Suprapubic skin (tissue), 4 donors: ENCODE measurements around the gene CYB5A. TPM values are rescaled to one million over a fixed set of nuclear protein-coding genes. Genes with fewer than 3 reads are reported as not detected.

Experiments used
- DNase-seq, 2 donors: peaks; one replicate each; pipeline ENCODE4 v3.0.0-alpha.2; 2019; ENCODE audit warnings: low spot score in 2 of 2
- H3K27ac ChIP-seq: fragments of 200-600 bp; sonication (generic); one replicate; pipeline ENCODE4 v1.5.1; 2019
- H3K27me3 ChIP-seq: fragments of 200-600 bp; sonication (generic); one replicate; pipeline ENCODE4 v1.5.1; 2019
- H3K36me3 ChIP-seq: fragments of 200-600 bp; sonication (generic); one replicate; pipeline ENCODE4 v1.5.1; 2019
- H3K4me1 ChIP-seq: fragments of 200-600 bp; sonication (generic); one replicate; pipeline ENCODE4 v1.5.1; 2019
- H3K4me3 ChIP-seq: fragments of 200-600 bp; sonication (generic); one replicate; pipeline ENCODE4 v1.5.1; 2019; ENCODE audit warnings: mild to moderate bottlenecking
- H3K9me3 ChIP-seq: fragments of 200-600 bp; sonication (generic); one replicate; pipeline ENCODE4 v1.5.1; 2019
- EP300 ChIP-seq: sonication (generic); formaldehyde crosslinking; IDR thresholded peaks from one replicate; pipeline ENCODE4 v1.6.1; 2017; ENCODE audit warnings: antibody characterized with exemption
- POLR2A ChIP-seq, 2 donors: fragments of 450-650 bp; IDR thresholded peaks; one replicate each; pipeline ENCODE4 v1.6.1; 2017; ENCODE audit warnings: antibody characterized with exemption in 2 of 2, mild to moderate bottlenecking in 2 of 2, moderate library complexity in 2 of 2
- POLR2AphosphoS5 ChIP-seq, 3 donors: sonication (generic); formaldehyde crosslinking; IDR thresholded peaks; one replicate each; pipeline ENCODE4 v1.6.1; 2017; ENCODE audit warnings: antibody characterized with exemption in 3 of 3
- WGBS: methylation state at CpG from one replicate; pipeline ENCODE4 v1.1.5; 2018; 5-methylcytosine and 5-hydroxymethylcytosine counted together
- total RNA-seq, 4 donors: library from RNA; depleted of rRNA; stranded (reverse); fragments of >200 nt; gene quantifications; one replicate each; pipeline ENCODE4 v1.1.0, GENCODE V29; 2016
- TF ChIP-seq, protein P1 (sequence below), 2 donors: fragments of 200-600 bp in 1 of 2; fragments of 450-650 bp in 1 of 2; sonication (generic) in 1 of 2; IDR thresholded peaks; one replicate each; pipeline ENCODE4 v1.5.1; 2016 to 2019; ENCODE audit warnings: antibody characterized with exemption in 2 of 2, mild to moderate bottlenecking in 1 of 2, moderate library complexity in 1 of 2

CYB5A gene
- total RNA-seq, 4 donors from 2014 or later = 103 to 258 (median 147) TPM

DNA sequence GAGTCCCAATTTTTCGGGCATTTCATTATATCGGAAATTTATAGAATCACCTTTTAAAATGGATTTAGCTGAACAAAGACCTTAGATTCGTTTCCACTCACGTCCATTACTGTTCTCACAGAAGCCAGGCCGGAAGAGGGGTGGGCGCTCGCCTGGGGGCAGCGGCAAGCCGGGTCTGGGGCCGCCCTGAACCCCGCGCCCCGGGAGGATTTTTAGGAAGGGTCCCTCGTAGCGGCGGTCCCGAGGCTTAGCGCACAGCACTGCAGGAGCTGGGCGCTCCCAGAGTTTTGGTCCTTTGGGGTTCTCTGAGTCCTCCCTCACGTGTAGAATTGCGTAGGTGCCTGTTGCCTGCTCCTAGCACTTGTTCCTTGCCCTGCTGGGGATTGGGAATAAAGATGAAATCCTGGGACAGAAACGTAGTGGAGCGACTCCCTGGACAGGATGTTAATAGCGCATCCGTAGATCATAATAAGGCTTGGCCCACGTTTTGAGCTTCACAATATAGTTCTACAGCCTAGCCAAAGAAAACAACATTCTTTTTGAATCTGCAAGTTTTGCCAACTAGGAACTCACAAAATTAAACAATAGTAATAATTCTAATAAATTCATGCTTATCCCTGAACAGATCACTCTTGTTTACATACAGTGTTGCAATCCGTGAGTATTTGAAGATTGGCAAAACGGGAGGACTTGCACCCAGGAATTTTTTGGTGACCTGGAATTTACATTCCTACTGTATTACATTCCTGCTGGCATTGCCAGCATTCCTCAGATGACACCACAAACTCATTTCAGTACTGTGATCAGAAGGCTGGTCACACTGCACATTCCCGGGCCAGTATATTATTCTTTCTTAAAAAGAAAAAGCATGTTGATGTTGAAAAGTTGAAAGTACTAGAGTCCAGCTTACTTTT, 24.8 kb upstream of the CYB5A start:
- Histone ChIP-seq H3K4me1 (no peaks in the 10 kb centered on the region), H3K9me3 (no peaks in the 10 kb centered on the region), H3K4me3 (no peak overlapping the region), H3K36me3 (no peaks in the 10 kb centered on the region), H3K27me3 (no peaks in the 10 kb centered on the region), H3K27ac (no peak overlapping the region)
- no peak for DNase-seq
- 79% methylated on average over 29 of the region's 29 CpGs for WGBS
- TF ChIP-seq POLR2A (IDR thresholded peaks at IDR 0.05) (no peak), POLR2AphosphoS5 (IDR thresholded peaks at IDR 0.05) (no peak), EP300 (no peak)
- TF ChIP-seq, protein P1, sequence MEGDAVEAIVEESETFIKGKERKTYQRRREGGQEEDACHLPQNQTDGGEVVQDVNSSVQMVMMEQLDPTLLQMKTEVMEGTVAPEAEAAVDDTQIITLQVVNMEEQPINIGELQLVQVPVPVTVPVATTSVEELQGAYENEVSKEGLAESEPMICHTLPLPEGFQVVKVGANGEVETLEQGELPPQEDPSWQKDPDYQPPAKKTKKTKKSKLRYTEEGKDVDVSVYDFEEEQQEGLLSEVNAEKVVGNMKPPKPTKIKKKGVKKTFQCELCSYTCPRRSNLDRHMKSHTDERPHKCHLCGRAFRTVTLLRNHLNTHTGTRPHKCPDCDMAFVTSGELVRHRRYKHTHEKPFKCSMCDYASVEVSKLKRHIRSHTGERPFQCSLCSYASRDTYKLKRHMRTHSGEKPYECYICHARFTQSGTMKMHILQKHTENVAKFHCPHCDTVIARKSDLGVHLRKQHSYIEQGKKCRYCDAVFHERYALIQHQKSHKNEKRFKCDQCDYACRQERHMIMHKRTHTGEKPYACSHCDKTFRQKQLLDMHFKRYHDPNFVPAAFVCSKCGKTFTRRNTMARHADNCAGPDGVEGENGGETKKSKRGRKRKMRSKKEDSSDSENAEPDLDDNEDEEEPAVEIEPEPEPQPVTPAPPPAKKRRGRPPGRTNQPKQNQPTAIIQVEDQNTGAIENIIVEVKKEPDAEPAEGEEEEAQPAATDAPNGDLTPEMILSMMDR (IDR thresholded peaks at IDR 0.05) = no peak

DNA sequence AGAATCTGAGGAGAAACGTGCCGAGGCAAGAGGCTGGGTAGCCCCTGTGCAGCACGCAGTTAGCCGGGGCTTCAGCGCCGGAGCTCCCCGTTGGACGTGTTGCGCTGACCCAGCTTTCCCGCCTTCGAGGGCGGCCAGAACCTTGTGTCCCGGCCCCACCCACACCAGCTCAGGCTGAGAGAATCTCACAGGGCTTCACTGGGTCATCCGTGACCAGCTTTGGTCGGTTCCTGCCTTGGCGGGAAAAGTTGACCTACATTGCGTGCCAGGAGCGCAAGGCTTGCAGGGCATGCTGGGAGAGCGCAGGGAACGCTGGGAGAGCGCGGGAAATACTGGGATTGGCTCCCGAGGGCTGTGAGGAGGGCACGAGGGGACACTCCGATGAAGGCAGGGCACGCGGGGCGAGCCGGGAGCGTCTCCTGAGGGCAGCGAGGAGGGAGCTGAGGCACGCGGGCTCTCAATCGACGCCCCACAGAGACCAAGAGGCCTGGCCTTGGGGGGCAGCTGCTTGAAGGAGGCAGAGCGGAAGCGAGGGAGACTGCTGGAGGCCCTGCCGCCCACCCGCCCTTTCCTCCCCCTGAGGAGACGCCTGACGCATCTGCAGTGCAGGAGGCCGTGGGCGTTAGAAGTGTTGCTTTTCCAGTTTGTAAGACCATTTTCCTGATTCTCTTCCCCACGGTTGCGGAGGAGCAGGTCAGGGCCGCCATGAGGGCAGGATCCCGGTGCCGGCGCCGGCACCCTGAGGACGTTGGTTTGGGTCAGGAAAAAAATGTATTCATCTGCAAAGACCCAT, 23.9 kb upstream of the CYB5A start, which contains the start of gene C18orf63:
TSS of gene C18orf63 (plus strand) at position 376 of the 793 bp plus-strand sequence. CDS start 2,027 bp downstream, outside the sequence.
- H3K4me1 ChIP-seq = no peaks in the 10 kb centered on the region
- no peak for DNase-seq
- TF ChIP-seq POLR2AphosphoS5 (IDR thresholded peaks at IDR 0.05) = no peak
- no peaks in the 10 kb centered on the region for H3K27me3 ChIP-seq
- H3K4me3 ChIP-seq = no peak within 1 kb of the TSS
- no peak within 1 kb of the TSS for H3K27ac ChIP-seq
- no peaks in the 10 kb centered on the region for H3K9me3 ChIP-seq
- WGBS = 94% methylated on average over 50 of the region's 51 CpGs
- no peaks in the 10 kb centered on the region for H3K36me3 ChIP-seq

DNA sequence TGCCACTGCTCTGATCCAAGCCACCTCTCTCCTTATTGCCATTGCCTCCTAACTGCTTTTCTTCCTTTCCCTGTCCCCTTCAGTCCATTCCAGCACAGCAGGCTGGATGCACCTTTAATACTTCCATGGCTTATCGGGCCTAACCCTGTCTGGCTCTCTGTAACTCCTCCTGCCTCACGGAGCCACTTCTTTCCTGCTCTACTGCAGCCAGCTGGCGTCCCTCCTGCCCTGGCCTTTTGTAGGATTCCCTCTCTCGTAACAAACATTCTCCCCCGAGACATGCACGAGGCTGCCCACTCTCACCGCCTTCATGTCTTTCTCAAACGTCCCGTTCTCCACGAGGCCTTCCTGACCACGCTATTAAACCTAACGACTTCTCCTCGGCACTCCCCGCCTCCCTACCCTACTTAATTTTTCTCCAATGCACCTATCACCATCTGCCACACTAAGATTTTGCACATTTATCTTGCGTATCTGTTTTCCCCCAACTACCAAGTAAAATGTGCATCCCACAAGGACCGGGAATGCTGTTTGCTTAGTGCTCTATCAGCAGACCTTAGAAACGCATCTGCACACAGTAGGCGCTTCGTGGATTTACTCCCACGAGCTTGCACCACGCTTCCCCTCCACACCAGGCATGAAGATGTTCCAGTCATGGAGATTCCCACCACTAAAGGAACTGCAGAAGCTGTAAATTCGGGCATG, 23.1 kb upstream of the CYB5A start:
- Histone ChIP-seq H3K27ac (no peak overlapping the region), H3K36me3 (no peaks in the 10 kb centered on the region), H3K4me1 (no peaks in the 10 kb centered on the region), H3K9me3 (no peaks in the 10 kb centered on the region), H3K4me3 (no peak overlapping the region), H3K27me3 (no peaks in the 10 kb centered on the region)
- DNase-seq = no peak
- no peak for TF ChIP-seq POLR2AphosphoS5 (IDR thresholded peaks at IDR 0.05)
- TF ChIP-seq, protein P1 (IDR thresholded peaks at IDR 0.05) = no peak
- no peak for TF ChIP-seq POLR2A (IDR thresholded peaks at IDR 0.05)
- no peak for TF ChIP-seq EP300
- WGBS = 86% methylated on average over 22 of the region's 22 CpGs

DNA sequence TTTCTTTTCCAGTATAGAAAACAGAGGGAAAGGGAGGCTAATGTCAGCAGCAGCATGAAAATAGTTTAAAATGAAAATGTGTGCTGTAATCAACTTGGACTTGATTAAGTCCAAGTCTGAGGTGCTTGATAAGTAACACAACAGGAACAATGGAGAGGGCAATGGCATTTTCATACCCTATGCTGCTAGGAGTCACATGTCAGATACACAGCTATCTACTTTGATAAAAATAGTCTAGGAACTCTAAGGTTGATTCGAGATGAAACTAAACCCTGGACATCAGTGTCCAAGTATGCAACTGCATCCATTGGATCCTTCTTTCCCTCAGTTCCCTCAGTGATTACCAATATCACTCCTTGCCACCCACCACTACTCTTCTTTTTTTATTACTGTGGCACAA, 19.2 kb upstream of the CYB5A start:
- WGBS = 83% methylated on average over 1 of the region's 1 CpG
- Histone ChIP-seq H3K4me1 (no peaks in the 10 kb centered on the region), H3K27ac (no peak overlapping the region), H3K4me3 (no peak overlapping the region), H3K36me3 (no peaks in the 10 kb centered on the region), H3K9me3 (no peaks in the 10 kb centered on the region), H3K27me3 (peaks cover 4% of the 10 kb centered on the region)
- TF ChIP-seq, protein P1 (IDR thresholded peaks at IDR 0.05) = no peak
- no peak for TF ChIP-seq EP300
- no peak for DNase-seq

DNA sequence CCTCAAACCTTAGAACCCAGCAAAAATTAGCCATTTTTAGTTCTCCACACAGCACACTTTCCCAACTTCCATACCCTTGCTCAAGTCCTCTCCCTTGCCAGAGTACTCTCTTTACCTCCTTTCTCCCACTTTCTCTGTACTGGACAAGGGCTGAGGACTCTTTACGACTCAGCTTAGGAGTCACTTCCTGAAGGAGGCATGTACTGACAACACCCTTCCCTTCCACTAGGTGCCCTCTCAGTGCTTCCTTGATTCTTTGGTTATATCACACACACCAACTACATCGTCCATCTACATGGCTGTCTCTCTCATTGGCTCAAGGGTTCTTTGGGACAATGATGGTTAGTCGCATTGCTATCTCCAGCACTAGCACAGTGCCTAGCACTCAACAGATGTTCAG, 18.6 kb upstream of the CYB5A start:
- Histone ChIP-seq H3K27ac (no peak overlapping the region), H3K36me3 (no peaks in the 10 kb centered on the region), H3K4me3 (no peak overlapping the region), H3K4me1 (no peaks in the 10 kb centered on the region), H3K9me3 (no peaks in the 10 kb centered on the region), H3K27me3 (peaks cover 4% of the 10 kb centered on the region)
- 31% methylated on average over 3 of the region's 3 CpGs for WGBS
- DNase-seq = no peak
- TF ChIP-seq POLR2AphosphoS5 (IDR thresholded peaks at IDR 0.05) = no peak
- TF ChIP-seq, protein P1 (IDR thresholded peaks at IDR 0.05) = peak in 1 of 2 donors; percentile 20
